DOHH2 (cell line): ENCODE results near the gene EMID1.

Experiments
- CTCF ChIP-seq: fragments of 200-600 bp; sonication (generic); IDR thresholded peaks from one replicate; pipeline ENCODE4 v1.5.1; 2014; ENCODE audit warnings: antibody characterized with exemption, mild to moderate bottlenecking, low read depth, low read length; ENCODE audit not compliant: poor library complexity, severe bottlenecking
- EZH2phosphoT487 ChIP-seq: fragments of 200-600 bp; sonication (generic); IDR thresholded peaks from 2 replicates; pipeline ENCODE4 v1.6.1; 2017; ENCODE audit warnings: borderline replicate concordance, mild to moderate bottlenecking, antibody characterized with exemption, low read length, moderate library complexity, mixed read lengths

- TF ChIP-seq EZH2phosphoT487, result no peak
- TF ChIP-seq CTCF, result no peak
Measured at GRCh38 chr22:29197096-29197495, 8.6 kb upstream of the EMID1 start.
